Glomerular visceral epithelial cell (primary cell): ENCODE data around the gene ATXN1.
A peak's percentile ranks its signal among the peaks of the same experiment; 100 is the strongest.
"Not testable (repeated sequence)": the region's sequence is repeated elsewhere in the genome, so short reads cannot be mapped to it uniquely, and the experiment has no call there.

Experiments used
- DNase-seq: peaks from one replicate; pipeline ENCODE4 v3.0.0-alpha.2; 2016; ENCODE audit errors: extremely low spot score

ATXN1 gene

DNA sequence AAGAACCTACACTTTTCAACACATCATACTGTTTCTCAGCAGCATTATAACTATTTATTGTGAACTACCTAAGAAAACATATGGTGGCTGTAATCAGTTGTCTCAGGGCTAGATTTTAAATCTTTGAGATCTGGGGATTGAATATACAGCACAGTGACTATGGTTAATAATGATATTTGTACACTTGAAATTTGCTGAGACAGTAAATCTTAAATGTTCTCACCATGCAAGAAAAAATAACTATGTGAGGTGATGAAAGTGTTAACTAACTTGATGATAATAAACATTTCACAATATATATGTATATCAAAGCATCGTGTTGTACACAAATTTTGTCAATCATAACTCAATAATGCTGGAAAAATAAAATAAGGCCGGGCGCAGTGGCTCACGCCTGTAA lies 113.8 kb downstream of the ATXN1 start:
- no peak for DNase-seq

DNA sequence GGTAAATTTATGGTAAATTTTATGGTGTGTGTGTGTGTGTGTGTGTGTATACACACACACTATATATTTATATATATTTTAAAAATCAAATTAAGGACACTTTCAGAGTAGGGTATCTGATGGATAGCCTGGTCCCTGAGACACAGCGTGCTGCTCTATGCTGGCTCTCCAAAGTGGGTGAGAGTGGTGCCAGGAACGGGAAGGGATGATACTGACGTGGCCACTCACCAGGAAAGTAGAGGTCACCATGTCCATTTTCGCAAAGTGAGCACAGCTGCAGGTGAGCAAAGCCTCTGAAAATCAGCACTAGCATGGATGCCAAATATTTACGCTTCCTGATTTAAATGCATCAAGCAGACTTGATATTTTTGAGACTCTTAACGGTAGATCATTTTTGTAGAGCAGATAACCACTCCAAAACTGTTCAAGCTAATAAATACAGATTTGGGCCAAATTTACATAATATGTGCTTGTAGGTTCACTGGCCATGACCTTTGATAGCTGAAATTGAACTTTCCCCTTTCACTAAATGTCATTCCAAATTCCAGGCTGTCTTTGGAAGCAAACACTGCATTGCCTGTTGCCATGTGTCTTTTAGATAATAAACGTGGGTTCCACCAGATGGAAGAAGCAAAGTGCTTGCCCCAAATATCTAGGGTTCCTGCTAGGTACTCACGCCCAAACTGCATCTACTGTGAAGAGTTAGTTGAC lies 116.6 kb downstream of the ATXN1 start:
- DNase-seq = no peak

DNA sequence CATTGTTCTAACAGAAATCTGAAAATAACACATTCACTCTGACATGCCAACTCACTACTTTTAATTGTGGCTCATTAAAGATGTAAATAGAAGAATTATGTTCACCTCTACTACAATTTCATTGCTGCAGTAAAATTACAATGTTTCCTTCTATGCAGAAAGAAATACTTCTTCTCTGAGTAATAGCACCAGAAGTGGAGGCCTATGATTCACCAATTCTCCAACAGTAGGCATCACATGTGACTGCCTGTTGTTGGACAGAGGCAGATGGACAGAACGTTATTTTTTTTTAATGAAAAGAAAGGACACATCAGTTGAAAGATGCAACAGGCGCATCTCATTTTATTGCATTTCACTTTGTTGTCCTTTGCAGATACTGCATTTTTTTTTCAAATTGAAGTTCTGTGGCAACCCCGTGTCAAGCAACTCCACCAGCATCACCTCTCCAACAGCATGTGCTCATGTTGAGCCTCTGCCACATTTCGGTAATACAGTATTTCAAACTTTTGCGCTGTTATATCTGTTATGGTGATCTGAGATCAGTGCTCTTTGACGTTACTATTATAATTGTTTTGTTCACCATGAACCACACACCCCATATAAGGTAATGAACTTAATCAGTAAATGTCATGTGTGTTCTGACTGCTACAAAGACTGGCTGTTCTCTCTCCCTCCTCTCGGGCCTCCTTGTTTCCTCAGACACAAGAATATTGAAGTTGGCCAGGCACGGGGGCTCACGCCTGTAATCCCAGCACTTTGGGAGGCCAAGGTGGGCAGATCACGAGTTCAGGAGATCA lies 121.4 kb downstream of the ATXN1 start:
- peak; percentile 58 for DNase-seq

DNA sequence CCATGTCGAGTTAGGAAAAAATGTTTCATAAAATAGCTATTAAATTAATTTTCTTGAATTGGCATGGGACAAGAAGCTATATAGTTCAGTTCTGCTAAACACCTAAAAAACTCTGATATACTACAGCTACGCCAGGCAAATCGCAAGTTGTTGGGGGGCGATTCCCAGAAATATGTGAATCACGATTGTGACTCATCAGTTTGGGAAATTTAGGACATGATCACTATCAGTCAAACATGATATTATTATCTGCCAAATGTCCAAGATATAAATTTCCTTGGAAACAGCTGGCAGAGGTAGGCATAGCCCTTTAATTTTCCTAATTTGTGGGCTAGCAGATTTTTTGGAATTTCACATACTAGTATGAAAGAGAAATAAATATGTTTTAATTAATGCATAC lies 123.6 kb downstream of the ATXN1 start:
- DNase-seq = no peak

DNA sequence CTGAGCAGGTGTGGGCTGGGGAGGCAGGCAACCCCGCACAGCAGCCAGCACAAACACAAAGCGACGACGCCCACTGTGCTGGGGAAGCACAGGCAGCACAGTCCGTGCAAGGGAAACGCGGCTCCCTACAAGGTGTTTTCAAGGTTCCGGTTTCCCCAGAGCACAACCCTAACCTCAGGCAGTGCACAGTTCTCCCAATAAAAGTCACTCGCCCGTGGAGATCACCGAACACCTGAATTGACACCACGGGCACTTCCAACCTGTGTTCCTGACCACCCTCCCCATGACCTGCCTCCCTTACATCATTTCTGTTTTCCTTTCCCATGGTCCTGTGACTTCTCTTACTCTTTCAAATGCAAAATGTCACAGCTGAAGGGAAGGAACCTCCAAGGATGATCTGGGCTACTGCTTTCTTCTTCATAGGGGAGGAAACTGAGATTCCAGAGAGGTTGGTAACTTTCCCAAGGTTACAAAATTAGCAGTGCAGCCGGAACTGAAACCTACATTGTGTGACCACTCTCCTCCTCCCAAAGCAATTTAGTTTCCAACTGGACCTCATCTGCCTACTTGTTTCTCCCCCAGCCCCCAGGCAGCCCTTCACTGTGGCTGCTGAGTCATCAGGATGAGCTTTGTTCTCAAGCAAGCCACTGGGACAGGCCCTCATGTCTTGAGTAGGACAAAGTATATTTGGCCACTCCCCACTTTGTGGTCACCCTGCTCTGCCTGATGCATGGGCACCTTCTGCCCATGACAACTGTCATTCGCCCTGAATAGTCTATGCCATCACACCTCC lies 125.3 kb downstream of the ATXN1 start:
- peak; percentile 92 for DNase-seq

DNA sequence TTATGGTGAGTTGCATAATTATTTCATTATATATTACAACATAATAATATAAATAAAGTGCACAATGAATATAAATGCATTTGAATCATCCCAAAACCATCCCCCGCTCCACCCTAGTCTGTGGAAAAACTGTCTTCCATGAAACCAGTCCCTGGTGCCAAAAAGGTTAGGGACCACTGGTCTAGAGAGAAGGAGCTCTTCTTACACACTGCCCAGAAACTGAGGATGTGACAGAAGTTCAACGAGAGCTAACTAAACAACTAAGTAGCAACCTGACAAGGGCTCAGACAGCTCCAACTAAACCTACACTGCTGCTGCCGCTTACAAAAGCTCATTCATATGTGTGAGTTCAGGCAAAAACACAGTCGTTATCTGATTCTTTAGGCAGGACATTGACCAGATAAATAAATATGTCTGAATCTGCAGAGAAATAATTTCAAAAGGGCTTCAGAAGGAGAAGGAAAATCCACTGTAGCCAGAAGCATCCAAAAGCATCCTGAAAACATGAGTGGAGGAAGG lies 125.9 kb downstream of the ATXN1 start:
- DNase-seq = no peak

DNA sequence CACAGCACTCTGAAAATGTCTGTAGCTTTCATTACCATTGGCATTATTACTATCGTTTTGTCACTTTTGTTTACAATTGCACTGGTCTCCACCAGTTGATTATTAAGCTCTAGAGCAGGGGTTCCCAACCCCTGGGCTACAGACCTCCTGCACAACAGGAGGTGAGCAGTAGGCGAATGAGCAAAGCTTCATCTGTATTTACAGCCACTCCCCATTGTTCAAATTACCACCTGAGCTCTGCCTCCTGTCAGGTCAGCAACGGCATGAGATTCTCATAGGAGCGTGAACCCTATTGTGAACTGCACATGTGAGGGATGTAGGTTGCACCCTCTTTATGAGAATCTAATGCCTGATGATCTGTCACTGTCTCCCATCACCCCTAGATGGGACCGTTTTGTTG lies 126.4 kb downstream of the ATXN1 start:
- DNase-seq = no peak

DNA sequence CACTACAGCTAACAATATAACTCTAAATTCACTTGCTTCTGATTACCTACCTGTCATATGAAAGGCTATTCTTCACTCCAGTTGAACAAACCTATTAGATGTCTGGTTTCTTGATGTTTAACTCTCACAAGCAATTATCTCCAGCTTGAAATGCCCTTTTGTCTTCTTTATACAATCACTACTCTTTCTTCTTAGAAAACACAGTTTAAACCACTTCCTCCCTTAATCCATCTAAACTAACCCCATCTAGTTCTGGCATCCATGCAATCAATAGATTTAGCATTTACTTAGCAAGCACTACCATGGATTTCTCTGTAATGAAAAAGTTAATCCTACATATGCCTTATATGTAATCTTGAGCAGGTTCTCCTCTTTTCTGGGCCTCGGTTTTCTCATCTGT lies 127.3 kb downstream of the ATXN1 start:
- no peak for DNase-seq

DNA sequence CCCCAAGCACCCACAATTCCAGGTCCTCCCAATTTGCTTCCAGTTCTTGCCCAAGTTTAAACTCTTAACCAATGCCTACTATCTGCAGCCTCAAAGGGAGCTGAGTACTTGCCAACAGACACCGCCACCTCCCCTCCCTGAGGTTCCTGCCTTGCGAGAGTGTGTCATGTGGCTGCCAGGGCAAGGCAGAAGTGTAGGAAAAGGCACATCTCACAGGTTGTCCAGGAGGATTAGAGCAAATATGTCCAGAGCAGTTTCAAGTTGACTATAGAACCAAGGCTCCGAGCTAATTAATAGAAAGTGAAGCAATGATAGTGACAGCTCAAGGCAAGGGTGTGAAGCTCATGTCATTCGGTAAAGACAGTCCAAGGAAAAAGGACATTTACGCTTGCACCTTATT lies 127.8 kb downstream of the ATXN1 start:
- no peak for DNase-seq

DNA sequence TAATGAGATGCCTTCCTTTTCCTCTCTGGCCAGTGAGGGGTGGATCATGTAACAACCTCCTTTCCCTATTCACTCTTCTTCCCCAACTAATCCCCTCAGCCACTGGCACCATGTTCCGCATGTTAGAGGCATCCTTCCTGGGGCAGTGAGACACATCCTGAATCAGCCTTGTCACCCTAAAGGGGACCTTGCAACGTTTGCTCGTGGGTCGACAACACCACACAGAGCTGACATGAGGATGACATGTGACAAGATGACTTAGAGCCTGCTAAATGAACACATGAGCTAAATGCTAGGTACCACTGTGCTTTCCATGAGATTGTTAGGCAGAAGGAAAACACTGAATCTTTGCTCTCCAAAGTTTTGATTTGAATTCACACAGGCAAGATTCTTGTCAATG lies 129.2 kb downstream of the ATXN1 start:
- no peak for DNase-seq

DNA sequence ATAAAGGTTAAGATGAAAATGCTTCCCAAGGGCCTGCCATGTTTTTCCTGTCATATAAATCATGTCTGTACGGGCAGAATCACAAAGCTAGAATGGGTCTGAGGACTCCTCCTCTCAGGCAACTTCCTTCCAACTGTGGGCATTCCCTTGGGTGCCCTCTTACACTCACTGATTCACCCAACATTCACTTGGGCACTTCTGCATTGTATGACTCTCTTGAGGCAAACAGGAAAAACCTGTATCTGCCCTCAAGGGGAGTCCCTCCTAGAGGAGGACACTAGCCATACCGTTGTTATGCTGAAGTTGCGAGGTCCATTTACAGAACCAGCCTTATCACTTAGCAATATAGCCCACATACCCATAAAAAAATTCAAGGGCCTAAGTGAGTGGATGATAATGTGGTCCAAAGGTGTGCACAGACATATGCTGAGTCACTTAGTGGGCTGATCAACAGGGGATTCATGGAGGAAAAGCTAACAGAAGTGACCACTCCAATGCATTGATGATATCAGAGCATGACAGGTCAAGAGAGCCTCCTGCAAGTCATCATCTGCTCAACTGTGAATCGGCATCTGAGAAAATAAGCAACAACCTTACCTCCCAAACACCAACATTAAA lies 131.1 kb downstream of the ATXN1 start:
- DNase-seq = no peak

DNA sequence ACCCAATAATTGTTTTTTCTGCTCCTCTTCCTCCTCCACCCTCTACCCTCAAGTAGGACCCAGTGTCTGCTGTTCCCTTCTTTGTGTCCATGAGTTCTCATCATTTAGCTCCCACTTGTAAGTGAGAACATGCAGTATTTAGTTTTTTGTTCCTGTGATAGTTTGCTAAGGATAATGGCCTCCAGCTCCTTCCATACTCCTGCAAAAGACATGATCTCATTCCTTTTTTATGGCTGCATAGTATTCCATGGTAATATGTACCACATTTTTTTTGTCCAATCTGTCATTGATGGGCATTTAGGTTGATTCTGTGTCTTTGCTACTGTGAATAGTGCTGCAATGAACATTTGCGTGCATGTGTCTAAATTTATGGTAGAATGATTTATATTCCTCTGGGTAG lies 132.7 kb downstream of the ATXN1 start:
- DNase-seq = not testable (repeated sequence)

DNA sequence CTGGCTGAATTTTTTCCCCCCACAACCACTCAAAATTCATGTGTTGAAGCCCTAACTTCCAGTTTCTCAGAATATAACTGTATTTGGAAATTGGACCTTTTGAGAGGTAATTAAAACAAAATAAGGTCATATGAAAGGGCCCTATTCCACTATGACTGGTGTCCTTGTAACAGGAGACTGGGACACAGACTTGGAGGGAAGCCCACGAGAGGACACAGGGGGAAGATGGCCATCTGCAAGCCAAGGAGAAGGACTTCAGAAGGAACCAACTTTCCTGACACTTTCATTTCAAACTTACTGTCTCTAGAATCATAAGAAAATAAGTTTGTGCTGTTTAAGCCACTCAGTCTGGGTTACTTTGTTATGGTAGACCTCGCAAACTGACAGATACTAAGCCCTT lies 134.6 kb downstream of the ATXN1 start:
- no peak for DNase-seq

DNA sequence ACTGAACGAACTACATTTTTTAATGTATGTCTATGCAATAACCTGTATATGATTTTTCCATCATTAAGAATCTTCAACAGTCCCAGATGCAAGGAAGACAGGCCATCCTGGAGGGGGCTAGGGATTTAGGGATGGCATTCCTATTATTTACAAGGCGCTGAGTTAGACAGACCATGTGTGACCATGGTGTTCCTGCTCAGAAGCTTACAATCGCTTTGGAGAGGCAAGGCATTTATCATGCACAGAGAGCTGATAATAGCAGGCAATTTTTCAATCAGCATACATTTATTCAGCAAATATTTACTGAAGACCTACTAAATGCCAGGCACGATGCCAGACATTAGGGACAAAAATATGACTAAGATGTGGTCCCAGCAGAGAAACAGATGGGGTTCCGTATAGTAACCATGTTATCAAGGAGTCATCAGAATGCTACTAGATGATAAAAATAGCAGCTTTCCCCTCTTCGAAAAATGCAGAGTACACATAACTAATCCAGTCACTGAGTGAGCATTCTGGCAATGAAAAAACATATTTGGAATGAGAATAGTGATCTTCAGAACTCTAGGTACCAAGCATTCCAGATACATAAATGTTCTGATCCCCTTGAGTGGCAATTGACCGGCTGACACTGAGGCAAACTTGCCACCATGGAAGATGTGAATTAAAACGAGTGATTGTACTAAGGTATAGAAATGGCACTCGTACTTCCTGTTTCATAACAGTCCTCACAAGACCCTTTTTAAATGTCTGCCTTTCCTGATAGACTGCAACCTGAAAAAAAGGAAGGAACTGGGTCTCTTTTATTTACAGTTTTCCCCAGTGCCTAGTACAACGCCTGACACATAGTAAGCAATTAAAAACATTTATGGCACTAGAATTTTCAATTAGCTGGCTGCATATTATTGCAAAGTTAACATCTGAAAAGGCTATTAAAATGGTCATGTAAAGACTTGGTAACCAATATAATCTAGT lies 135.7 kb downstream of the ATXN1 start:
- DNase-seq = no peak

DNA sequence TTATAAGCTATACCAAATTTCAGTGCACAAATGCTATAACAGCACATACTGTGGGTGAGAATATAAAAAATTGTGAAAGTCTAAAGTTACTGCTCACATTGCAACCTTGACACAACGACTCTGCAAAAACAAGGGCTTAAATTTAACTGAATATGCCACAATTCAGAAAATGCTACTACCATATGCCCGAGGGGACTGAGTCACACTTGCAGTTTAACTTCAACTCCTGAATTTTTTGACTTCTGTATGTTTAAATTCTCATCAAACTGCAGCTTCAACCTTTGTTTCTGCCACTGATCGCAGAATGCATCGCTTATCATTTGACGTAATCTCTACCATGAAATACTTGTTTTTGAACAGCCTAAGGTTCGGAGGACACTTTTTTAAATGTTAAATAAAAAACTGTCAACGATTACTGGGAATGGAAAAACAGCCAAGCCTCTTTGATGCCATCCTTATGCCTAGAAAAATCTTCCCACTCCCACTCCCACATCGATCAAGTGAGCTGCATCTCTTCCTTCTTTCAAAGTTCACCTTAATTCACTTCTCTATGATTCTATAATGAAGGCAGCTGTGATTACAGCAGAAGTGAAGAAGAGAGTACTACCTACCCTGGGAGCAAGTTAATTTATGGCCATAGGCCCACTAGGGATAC lies 136.5 kb downstream of the ATXN1 start:
- DNase-seq = no peak

DNA sequence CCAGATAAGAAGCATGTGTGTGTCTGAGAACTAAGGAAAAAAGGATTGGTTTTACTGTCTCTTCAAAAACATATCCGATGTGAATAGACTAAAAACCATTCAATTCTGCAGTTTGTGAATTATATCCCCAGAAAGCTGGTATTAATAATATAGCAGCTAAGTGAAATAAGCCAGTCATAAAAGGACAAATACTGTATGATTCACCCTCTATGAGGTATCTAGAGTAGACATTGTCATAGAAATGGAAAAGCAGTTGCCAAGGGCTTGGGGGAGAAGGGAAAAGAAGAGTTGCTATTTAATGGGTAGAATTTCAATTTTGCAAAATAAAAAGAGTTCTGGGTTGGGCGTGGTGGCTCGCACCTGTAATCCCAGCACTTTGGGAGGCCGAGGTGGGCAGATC lies 137.5 kb downstream of the ATXN1 start:
- DNase-seq = no peak

DNA sequence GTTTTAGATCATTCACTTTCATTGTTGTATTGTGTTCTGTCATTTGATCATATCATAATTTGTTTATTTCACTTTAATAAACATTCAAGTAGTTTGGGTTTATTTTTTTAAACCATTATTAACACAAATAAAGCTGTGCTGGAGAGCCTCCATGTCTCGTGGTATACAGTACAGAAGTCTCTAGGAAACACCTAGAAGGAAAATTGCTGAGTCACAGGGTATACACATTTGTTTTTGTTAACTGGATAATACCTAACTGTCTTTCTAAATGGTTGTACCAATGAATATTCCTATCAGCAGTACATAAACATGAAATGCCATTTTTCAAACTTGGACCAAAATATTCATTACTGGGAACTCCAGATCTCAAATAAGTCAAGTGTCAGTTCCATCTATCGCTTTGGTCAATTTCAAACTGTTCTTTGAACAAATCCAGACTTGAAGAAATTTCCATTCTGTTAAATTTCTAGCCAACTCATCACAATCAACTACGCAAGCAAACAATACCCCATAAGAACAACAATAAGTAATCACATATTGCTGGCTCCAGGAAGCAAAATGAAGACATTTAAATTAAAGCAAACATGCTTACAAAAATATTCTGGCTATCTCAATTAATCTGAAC lies 138.1 kb downstream of the ATXN1 start:
- DNase-seq = no peak

DNA sequence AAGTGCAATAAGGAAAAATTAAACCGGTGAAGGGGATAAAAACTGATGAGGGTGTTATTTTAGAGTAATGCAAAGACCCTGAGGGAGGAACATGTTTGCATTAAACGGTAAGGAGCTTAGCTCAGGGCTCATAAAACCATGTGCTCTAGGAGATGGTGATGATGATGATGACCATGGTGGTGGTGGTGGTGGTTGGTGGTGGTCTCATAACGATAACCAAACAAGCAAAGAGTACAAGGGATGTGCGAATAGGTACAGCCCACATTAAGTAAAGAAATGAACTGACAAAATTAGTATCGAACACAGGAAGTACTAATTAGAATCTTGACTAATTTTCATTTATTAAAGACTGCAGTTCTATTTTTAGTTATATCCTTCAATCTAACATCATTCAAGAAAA lies 139.1 kb downstream of the ATXN1 start:
- no peak for DNase-seq

DNA sequence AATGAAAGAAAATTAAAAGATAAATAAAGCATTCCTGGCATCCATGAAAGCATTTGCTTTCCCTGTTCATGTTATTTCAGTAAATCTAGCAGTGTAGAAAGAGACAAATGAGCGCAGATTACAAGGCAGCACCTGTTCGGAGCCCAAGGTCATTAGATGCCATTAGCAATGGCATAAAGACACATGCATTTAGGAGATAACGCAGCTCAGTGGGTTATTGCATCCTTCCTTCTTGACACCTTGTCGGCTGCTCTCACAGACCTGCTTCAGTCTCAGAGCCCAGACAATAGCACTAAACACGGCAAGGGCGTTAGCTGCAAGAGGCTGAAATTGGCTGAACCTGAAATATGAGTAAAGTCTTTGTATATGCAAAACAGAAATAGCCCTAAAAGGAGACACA lies 140.3 kb downstream of the ATXN1 start:
- no peak for DNase-seq

DNA sequence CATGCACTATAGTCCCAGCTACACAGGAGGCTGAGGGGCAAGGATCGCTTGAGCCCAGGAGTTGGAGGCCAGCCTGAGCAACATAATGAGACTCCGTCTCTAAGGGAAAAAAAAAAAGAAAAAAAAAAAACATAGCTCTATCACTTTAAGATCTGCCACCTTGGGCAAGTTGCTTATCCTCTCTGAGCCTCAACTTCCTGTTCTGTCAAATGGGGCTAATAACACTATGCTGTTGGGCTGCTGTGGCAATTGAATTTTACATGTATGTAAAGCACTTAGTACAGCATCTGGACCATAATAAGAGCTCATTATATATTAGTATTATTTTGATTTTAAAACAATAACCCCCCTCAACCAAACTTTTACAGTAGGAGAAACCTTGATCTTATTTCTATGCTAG lies 141.5 kb downstream of the ATXN1 start:
- DNase-seq = no peak
